ENCODE measurements around the gene CHMP6. TPM values are rescaled to one million over a fixed set of nuclear protein-coding genes. Genes with fewer than 3 reads are reported as not detected.

Gene CHMP6
- total RNA-seq, 3 donors from 2014 or later, result 18.6 to 30.2 (median 27.7) TPM

DNA sequence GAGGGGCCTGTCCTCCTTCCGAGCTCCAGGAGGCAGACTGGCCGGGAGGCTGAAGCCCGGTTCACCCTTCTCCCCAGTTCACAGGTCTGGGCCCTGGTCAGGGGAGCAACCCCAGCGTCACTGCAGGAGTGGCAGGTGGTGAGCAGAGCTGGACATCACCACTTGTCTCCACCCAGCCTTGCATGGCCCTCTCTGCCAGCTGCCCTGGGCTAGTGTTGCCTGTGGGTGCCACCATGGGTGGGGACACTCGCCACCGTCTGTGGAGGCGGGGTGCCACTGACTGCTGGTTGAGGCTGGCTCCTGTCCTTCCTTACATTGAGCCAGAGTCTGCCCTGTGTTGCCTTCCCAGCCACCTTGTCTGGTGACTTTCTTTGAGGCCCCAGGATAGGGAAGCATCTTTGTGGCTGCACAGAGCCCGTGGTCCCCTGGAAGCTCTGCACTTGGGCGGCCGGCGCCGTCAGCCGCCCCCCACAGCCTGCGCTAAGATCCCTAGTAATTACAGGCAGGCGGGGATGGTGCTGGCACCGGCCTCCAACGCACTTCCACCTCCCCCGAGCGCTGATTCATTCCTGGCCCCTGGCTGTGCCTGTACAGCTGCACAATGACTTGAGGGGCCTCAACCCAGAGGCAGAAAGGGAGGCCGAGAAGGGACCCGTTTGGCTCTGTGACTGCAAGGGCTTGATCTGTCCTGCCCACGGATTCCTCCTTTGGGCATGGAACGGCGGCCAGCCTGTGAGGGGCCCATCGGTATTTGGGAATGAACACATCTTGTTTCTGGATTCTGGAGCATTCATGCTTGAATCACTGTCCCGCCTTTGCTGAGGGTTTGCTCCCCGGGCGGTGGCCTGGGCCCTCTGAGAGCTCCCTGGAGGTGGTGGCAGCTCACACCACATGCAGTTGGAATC, 48.5 kb downstream of the CHMP6 start:
- DNase-seq (ENCODE audit: low spot score in 2 of 2), result no peak
- Histone ChIP-seq H3K9me3 (no peaks in the 10 kb centered on the region), H3K27me3 (no peaks in the 10 kb centered on the region), H3K4me3 (no peak overlapping the region), H3K27ac (peak overlapping the region; percentile 80 to 88), H3K4me1 (peaks cover 14 to 53% of the 10 kb centered on the region in 2 donors), H3K36me3 (no peaks in the 10 kb centered on the region)
- no peak for TF ChIP-seq POLR2A (IDR thresholded peaks at IDR 0.05)
- TF ChIP-seq POLR2AphosphoS5 (IDR thresholded peaks at IDR 0.05), result peak in 1 of 3 donors; percentile 7
- intact Hi-C loops (cut with DNase I; ENCODE audit: low total_unique reads), result no loop called here

DNA sequence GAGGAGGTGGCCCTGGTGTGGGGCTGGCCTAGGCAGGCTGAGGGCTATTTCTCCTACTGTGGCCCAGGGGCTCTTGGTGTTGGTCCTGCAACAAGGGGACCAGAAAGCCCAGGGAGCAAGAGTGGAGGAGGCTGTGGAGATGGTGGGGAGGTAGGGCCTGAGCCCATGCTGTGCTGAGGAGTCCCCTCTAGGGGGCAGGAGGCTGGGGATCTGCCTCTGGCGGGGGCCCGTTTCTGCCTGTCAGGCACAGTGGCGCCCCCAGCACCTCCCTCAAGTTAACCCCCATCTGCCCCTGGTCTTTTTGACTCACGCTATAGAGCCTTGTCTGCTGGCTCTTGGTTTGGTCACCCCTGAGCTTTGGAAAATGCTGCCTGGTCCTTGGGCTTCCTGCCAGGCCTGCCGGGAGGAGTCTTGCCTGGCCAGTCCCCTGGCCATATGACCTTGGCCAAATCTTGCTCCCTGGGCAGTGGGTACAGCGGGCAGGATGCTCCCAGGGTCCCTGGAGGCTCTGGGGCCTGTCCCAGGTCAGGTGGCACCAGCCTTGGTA, 49.2 kb downstream of the CHMP6 start:
- Histone ChIP-seq H3K36me3 (no peaks in the 10 kb centered on the region), H3K9me3 (no peaks in the 10 kb centered on the region), H3K4me1 (peaks cover 21 to 61% of the 10 kb centered on the region in 2 donors), H3K27ac (peak overlapping the region; percentile 80 to 88), H3K4me3 (no peak overlapping the region), H3K27me3 (no peaks in the 10 kb centered on the region)
- intact Hi-C loops (cut with DNase I; ENCODE audit: low total_unique reads), result no loop called here
- TF ChIP-seq, protein P1, sequence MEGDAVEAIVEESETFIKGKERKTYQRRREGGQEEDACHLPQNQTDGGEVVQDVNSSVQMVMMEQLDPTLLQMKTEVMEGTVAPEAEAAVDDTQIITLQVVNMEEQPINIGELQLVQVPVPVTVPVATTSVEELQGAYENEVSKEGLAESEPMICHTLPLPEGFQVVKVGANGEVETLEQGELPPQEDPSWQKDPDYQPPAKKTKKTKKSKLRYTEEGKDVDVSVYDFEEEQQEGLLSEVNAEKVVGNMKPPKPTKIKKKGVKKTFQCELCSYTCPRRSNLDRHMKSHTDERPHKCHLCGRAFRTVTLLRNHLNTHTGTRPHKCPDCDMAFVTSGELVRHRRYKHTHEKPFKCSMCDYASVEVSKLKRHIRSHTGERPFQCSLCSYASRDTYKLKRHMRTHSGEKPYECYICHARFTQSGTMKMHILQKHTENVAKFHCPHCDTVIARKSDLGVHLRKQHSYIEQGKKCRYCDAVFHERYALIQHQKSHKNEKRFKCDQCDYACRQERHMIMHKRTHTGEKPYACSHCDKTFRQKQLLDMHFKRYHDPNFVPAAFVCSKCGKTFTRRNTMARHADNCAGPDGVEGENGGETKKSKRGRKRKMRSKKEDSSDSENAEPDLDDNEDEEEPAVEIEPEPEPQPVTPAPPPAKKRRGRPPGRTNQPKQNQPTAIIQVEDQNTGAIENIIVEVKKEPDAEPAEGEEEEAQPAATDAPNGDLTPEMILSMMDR (IDR thresholded peaks at IDR 0.05), result peak in 2 of 3 donors; percentile 8 to 20
- TF ChIP-seq POLR2A (IDR thresholded peaks at IDR 0.05) (peak; percentile 3), POLR2AphosphoS5 (IDR thresholded peaks at IDR 0.05) (no peak)
- DNase-seq (ENCODE audit: low spot score in 2 of 2), result no peak

DNA sequence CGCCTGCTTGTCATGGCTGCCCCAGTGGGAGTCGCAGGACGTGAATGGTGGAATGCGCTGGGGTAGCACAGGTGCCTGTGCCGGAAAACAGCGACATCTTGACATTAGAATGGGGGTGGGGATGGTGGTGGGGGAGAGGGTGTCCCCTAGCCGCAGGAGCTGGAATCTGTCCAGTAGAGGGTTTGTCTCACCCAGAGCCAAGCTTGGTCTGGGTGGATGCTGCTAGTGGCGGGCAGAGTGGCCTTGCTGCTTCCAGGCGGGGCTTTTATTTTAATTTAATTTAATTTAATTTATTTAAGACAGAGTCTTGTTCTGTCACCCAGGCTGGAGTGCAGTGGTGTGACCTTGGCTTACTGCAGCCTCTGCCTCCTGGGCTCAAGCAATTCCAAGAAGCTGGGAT, 51.0 kb downstream of the CHMP6 start:
- H3K4me3 ChIP-seq, result no peak overlapping the region
- TF ChIP-seq POLR2AphosphoS5 (IDR thresholded peaks at IDR 0.05), result no peak
- TF ChIP-seq POLR2A (IDR thresholded peaks at IDR 0.05), result no peak
- TF ChIP-seq, protein P1 (IDR thresholded peaks at IDR 0.05), result no peak
- peak overlapping the region; percentile 41 to 88 for H3K27ac ChIP-seq
- no peaks in the 10 kb centered on the region for H3K27me3 ChIP-seq
- no peaks in the 10 kb centered on the region for H3K36me3 ChIP-seq
- peaks cover 21 to 63% of the 10 kb centered on the region in 2 donors for H3K4me1 ChIP-seq
- intact Hi-C loops (cut with DNase I; ENCODE audit: low total_unique reads), result no loop called here
- no peak for DNase-seq (ENCODE audit: low spot score in 2 of 2)
- no peaks in the 10 kb centered on the region for H3K9me3 ChIP-seq

DNA sequence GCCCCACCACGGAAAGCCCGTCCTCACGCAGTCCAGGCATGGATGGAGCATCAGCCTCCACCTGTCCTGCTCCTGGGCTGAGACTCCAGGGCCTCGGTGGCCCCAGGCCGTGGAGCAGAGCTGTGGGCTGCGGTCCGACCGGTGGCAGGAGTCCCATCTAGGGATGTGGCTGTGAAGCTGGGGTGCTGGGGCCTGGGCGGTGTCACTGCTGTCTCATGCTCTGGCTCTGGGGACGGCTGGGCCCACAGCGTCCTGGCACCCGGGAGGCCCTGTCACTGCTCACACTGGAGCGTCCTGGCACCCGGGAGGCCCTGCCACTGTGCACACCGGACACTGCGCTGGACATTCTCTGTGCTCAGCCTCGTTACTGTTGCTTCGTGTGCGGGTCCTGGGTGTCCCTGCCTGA, 51.7 kb downstream of the CHMP6 start:
- H3K27ac ChIP-seq, result peak overlapping the region; percentile 86 to 88
- H3K36me3 ChIP-seq, result no peaks in the 10 kb centered on the region
- no peak for DNase-seq (ENCODE audit: low spot score in 2 of 2)
- peak overlapping the region in 1 of 3 donors; percentile 29 for H3K4me3 ChIP-seq
- H3K9me3 ChIP-seq, result no peaks in the 10 kb centered on the region
- peaks cover 21 to 56% of the 10 kb centered on the region in 2 donors for H3K4me1 ChIP-seq
- TF ChIP-seq POLR2A (IDR thresholded peaks at IDR 0.05) (no peak), POLR2AphosphoS5 (IDR thresholded peaks at IDR 0.05) (no peak)
- TF ChIP-seq, protein P1 (IDR thresholded peaks at IDR 0.05), result no peak
- no peaks in the 10 kb centered on the region for H3K27me3 ChIP-seq
- intact Hi-C loops (cut with DNase I; ENCODE audit: low total_unique reads), result no loop called here

DNA sequence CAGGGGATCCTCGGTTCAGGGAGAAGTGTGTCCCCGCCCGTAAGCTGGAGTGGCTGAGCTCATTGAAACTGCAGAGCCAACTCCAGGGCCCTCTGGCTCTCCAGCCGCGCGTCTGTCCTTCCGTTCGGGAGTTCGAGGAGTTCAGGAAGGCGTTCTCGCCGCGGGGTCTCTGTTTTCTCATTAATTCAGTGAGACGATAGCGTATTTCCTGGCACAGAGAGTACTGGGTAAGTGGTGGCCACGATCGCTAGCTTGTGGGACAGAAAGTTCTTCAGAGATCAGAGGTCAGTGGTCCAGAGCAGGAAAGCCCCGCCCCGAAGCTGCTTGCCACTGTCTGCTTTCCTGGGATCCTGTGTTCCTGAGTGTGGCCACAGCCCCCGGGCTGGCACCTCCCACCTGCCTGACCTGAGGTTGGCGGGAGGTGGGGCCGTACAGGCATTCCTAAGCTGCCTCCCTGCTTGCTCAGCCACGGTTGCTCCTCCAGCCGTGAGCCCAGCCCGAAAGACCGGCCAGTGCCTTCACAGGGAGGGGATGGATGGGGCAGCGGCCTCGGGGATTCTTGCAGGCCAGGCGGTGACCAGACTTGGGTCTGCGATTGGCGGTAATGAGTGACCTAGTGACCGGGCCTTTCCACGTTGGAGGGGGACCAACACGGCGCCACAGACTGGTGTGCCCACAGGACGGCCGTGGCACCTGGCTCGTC, 52.2 kb downstream of the CHMP6 start:
- DNase-seq (ENCODE audit: low spot score in 2 of 2), result peak; percentile 85 to 90

More for the DNA sequence above, 52.2 kb downstream of the CHMP6 start:
- H3K36me3 ChIP-seq, result no peaks in the 10 kb centered on the region
- no peaks in the 10 kb centered on the region for H3K27me3 ChIP-seq
- H3K4me3 ChIP-seq, result peak overlapping the region in 2 of 3 donors; percentile 20 to 29
- intact Hi-C loops (cut with DNase I; ENCODE audit: low total_unique reads), result no loop called here
- H3K4me1 ChIP-seq, result peaks cover 22 to 52% of the 10 kb centered on the region in 2 donors
- TF ChIP-seq POLR2AphosphoS5 (IDR thresholded peaks at IDR 0.05) (no peak), POLR2A (IDR thresholded peaks at IDR 0.05) (no peak)
- TF ChIP-seq, protein P1 (IDR thresholded peaks at IDR 0.05), result no peak
- peak overlapping the region; percentile 86 to 88 for H3K27ac ChIP-seq
- H3K9me3 ChIP-seq, result no peaks in the 10 kb centered on the region

Data from breast epithelium (tissue), 4 donors.